Occipital lobe (tissue), 2 donors: ENCODE measurements around the gene NANS. TPM values are rescaled to one million over a fixed set of nuclear protein-coding genes. Genes with fewer than 3 reads are reported as not detected.
A peak's percentile ranks its signal among the peaks of the same experiment; 100 is the strongest.
"Not testable (repeated sequence)": the region's sequence is repeated elsewhere in the genome, so short reads cannot be mapped to it uniquely, and the experiment has no call there.

Experiments used
- DNase-seq: peaks from one replicate; lab custom pipeline; 2025; lab: John Stamatoyannopoulos, UW
- total RNA-seq: library from RNA; depleted of rRNA; stranded (reverse); fragments of >200 nt; gene quantifications from one replicate; pipeline ENCODE4 v1.2.3, GENCODE V29; 2014

NANS gene, protein sequence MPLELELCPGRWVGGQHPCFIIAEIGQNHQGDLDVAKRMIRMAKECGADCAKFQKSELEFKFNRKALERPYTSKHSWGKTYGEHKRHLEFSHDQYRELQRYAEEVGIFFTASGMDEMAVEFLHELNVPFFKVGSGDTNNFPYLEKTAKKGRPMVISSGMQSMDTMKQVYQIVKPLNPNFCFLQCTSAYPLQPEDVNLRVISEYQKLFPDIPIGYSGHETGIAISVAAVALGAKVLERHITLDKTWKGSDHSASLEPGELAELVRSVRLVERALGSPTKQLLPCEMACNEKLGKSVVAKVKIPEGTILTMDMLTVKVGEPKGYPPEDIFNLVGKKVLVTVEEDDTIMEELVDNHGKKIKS
- total RNA-seq = 20.9 TPM

DNA sequence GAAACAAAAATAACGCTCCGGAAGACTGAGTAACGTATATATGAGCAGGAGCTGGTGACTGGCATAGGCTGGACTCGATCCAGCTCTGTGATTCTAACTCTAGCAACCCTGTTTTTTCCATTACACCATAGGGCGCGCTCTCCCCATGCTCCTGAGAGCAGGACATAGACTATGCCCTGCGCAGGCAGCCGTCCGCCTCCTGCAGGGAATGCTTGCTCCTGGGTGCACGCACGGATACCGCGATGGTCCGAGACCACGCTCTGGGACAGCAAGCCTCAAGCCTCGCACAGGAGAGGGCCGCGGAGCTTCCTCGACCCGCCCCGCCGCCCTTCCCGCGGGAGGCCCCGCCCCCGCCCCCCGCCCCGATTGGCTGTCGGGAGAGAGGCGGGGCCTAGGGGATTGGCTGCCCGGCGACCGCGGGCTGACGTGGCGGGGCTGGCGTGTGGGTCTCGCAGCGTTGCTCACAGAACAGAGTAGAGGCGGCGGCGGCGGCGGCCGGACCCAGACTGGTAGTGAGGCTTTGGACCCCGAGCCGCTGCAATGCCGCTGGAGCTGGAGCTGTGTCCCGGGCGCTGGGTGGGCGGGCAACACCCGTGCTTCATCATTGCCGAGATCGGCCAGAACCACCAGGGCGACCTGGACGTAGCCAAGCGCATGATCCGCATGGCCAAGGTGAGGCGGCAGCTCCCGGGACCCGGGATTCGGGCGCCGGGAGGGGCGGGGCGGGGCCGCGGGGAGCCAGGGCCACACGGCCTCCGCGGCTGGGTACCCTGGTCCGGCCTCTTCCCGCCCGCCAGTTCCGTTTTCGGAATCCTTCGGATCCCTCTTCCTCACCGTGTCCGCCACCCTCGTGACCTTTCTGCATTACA lies at the start of gene NANS:
NANS (plus strand) TSS at position 464 of the 869 bp plus-strand sequence; CDS start at position 541, 77 bp downstream.
- DNase-seq = peak; percentile 88

DNA sequence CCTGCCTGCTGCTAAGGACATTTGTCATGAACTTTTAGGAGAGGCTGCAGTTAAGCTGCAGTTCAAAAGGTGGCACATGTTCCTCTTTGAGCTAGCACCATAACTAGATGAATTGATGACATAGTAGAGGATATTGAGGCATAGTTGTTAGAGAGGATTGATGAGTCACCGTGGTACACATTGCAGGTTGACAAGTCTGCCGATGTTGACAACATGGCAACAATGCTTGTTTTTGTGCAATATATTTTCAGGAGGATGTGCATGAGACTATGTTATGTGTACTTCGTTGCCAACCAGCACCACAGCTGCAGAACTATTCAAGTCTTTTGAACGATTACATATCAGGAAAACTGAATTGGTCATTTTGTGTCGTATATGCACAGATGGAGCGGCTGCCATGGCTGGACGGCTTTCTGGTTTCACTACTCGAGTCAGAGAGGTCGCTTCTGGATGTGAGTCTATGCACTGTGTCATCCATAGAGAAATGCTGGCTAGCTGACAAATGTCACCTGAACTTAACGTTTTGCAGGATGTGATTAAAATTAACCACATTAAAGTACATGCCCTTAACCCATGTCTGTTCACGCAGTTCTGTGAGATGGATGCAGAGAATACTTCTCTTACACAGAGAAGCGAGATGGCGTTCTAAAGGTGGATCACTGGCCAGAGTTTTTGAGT lies 49.1 kb upstream of the NANS start:
- DNase-seq = no peak

DNA sequence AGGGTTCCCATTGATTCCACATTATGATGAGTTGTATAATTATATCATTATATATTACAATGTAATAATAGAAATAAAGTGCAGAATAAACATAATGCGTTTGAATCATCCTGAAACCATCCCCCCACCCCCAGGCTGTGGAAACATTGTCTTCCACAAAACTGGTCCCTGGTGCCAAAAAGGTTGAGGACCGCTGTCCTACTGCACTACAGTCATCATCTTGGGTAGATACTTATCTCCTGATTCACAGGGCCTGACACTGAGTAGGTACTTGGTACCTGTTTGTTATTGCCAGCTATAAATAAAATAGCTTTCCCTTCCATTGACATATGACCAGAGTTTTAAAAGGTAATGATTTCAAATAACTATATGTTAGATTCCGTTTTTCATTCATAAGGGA lies 47.8 kb upstream of the NANS start:
- DNase-seq = no peak

DNA sequence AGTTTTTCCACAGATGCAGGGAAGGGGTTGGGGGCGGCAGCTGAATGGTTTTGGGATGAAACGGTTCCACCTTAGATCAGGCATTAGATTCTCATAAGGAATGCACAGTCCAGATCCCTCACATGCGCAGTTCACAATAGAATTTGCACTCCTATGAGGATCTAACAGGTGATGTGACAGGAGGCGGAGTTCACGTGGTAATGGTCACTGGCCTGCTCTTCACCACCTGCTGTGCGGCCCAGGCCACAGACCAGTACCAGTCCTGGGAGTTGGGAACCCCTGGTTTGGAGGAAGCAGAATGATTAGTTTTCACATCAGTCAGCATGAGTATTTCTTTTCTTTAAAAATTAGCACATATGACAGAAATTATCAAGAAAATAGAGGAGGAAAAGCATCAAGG lies 47.1 kb upstream of the NANS start:
- no peak for DNase-seq

DNA sequence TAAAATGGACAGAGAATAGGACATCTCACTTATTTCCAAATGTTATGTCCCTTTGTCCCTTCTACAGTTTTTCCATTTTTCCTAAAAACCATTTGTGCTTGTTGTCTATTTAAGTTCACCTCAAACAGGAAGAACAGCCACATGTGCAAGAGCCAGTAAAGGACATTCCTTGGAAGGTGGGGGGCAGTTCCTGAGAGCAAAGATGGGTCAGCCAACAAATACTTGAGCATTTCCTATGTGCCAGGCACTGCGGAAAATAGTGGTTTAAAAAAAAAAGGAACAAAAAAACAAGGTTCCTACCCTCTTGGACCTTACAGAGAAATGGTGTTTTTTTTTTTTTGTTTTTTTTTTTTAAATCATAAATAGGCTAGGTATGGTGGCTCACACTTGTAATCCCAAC lies 46.6 kb upstream of the NANS start:
- no peak for DNase-seq

DNA sequence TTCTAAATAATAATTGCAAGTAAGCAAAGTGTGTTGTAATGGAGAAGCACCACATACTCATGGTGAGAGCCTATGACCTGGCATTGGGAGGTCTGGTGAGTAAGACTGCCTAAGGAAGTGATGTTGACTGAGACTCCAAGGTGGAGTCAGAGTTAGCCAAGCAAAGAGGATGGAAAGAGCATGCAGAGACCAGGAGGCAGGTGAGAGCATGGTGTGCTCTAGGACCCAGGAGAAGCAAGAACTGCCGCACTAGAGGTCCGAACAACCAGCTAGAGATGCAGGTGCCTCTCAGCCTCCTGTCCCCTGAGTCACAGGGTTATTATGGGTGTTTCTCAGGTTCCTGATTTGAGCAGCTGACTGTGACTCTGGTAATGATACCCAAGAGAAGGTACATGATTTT lies 46.1 kb upstream of the NANS start:
- DNase-seq = no peak

DNA sequence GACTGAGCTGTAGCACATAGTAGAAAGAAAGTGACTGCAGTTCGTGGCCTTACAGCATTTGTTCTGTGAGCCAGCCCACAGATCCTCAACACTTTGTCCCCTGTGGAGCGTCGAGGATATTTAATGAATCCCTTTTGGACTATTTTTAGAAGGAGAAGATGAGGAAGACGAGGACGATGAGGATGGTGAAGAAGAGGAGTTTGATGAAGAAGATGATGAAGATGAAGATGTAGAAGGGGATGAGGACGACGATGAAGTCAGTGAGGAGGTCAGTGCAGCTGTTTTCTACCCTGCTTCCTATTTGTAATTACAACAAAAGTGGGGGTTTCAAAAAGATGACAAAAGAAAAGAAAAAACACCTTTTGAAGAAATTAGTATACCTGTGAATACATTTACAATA lies 45.4 kb upstream of the NANS start:
- DNase-seq = no peak

DNA sequence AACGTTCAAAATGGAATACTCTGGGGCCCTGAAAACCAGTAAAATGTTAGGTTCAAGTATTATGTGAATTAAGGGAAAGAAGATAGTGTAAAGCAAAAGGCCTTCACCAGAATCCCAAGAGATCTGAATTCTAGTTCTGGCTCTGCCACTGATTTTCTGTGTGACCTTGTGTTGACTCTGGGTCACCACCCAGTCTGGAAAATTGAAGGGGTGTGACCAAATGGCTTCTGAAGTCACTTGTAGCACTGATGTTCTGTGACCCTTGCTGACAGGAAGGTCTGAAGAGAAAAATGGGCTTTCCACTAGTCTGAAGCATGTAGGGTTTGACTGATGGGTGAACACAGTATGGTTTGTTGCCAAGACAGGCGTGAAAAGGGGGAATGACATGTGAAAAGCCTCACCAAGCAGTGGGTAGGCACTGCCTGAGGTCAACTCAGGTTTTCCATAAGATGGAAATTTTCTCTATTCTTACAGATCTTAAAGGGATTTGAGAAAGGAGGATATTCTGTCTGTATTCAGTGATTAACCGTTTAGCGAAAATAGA lies 40.3 kb upstream of the NANS start:
- no peak for DNase-seq

DNA sequence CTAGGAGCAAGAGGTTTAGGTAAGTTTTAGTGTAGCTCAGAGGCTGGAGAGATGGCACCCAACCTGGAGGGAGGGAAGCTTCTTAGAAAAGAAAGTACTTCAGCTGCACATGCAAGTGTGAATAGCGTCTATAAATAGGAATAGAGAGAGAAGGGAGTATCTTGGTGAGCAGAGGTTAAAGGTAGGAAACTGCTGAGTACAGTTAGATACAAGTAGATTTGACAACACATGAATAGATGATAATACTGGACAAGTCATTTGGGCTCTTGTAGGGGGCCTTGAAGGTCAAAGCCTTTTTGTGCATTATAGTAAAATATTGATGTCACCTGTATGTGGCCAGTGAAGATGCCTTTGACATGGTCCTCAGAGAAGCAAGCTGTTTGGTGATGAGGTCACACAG lies 39.2 kb upstream of the NANS start:
- DNase-seq = no peak

DNA sequence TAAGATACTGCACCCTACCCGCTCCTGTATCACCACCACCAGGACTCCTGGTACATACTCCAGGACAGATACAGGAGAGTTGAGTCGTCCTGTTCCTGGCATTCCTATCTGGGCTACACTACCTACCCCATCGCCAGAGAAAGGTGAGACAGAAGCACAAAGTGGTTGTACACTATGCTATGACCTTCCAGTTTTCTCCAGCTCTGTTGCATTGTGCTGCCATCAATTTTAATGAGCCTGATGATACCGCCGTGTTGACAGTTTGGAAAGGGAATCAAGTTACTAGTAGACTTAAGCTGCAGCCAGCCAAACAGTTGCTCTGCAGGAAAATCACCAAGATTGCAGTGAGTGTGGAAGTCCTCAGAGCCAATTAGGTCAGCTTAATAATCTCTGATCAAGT lies 38.2 kb upstream of the NANS start:
- no peak for DNase-seq

DNA sequence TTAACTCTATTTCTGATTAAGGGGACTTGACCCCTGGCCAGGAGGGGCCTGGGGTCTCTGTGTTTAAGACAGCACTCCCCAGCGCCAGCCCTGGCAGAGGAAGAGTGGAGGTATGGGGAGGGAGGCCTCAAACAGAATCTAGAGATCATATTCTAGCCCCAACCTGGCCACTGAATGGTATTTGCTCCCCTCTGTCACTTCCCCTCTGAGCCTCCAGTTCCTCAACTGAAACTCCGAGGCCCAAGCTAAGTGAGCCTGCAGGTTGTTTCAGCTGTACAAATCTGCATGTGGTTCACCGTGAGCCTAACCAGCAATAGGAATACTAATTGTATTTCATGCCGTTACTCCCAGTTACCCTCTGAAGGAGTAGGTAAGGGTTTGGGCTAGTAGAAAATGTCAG lies 37.4 kb upstream of the NANS start:
- DNase-seq = no peak

DNA sequence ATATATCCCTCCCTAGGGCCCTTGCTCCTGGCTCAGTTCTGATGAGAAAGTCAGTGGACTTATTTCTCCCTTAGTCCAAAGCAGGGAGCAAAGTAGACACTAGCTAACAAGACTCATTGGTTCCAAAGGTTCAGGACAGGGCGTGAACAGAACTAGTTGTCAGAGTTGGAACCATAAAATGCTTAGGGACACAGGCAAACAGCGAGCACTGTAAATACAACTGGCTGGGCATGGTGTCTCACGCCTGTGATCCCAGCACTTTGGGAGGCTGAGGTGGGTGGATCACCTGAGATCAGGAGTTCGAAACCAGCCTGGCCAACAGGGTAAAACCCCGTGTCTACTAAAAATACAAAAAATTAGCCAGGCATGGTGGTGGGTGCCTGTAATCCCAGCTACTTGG lies 36.7 kb upstream of the NANS start:
- not testable (repeated sequence) for DNase-seq

DNA sequence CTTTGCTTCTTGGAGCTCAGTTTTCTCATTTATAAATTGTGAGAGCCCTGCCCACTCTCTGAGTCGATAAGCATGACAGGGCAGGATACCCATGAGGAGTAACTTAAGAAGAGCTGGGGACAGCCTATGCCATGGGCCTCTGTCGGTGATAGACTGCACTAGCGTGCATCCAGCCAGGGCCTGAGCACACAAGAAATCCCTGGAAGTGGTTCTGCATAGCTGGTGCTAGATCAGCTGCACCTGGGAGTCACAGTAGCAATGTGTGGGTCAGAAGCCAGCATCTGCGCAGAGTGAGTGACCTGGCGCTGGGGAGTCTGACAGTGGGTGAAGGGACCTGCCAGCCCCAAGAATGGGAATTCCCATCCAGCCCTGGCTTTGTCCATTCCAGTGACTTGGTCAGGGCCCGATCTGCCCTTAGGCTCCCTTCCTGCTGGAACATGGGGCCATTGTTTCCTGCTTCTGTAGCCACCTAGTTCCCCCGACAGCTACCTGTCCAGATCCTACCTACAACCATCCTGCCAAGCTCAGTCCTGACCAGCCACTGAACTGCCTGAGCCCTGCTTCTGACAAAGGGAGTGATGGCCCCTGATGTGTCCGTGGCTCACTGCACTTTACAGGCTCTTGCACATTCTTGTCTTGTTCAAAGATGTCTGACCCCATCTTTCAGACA lies 35.9 kb upstream of the NANS start:
- no peak for DNase-seq

DNA sequence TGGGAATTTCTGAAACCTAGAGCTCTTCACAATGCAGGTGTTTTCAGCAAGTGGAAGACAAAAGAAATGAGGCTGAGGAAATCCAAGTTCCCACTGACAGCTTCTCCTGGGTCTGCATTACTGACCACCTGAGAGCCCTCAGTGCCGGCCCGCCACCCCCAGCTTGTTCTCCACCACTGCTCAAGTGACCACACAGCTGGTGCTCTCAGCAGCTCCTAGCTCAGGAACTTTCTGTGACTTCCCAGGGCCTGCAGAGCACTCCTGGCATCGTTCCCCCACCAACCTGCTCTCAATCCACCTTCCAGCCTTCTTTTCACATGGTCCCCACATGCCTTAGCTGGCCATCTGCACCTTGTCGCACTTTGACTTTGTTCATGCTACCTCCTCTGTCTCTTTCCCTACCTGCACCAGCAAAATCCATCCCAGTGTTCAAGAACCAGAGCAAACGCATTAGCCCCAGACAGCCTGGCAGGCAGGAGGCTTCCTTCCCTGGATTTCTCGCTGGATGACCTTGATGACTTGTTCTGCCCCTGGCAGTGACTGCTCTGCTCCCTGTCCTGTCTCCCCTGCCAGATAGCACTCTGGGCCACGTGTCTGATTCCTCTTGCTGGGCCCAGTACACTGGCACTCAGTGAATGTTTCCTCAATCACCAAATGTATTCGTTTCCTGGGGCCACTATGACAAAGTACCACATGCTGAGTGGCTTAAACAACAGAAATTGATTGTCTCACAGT lies 35.1 kb upstream of the NANS start:
- DNase-seq = no peak

DNA sequence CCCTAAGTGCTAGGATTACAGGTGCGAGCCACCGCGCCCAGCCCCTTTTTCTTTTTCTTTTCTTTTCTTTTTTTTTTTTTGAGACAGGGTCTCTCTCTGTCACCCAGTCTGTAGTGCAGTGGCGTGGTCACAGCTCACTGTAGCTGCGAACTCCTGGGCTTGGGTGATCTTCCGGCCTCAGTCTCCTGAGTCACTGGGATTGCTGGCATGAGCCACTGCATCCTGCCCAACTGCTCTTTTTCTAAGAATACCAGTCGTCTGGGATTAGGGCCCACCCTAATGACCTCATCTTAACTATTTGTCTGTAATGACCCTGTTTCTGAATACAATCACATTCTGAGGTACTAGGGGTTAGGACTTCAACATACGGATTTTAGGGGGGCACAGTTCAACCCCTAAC lies 34.1 kb upstream of the NANS start:
- DNase-seq = no peak

DNA sequence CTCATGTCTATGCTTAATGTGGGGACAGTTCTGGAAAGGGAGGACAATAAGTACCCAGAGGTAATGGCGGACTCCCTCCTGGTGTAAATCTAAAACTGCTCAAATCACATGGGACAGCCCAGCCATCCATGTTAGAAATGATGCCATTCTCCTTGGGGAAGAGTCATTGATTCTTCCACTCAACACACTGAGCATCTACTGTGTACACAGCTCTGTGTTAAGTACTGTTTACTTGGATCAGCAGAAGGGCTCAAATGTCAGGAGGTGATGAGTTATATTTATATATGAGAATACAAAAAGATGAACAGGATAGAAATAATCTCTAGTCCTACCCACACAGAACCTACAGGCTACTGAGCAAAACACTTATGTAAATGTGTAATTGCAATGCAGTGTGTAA lies 31.8 kb upstream of the NANS start:
- no peak for DNase-seq

DNA sequence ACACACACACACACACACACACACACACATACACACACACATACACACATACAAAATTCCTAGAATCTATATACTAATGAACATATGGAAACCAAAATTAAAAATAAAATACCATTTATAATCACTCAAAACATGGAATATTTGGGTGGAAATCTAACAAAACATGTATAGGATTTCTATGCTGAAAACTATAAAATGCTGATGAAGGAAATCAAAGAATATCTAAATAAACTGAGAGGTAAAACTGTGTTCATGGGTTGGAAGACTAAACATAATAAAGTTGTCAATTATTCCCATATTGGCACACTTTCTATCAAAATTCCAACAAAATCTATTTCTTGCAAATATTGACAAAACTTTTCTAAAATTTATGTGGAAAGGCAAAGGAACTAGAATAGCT lies 25.4 kb upstream of the NANS start:
- no peak for DNase-seq

DNA sequence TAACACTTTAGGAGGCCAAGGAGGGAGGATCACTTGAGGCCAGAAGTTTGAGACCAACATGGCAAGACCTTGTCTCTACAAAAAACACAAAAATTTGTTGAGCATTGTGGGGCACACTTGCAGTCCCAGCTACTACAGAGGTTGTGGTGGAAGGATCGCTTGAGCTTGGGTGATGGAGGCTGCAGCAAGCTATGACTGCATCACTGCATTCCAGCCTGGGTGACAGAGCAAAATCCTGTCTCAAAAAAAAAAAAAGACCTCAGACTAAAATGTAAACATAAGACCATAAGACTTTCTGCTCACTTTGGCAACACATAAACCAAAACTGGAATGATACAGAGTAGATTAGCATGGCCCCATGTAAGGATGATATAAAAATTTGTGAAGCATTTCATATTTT lies 24.6 kb upstream of the NANS start:
- no peak for DNase-seq

DNA sequence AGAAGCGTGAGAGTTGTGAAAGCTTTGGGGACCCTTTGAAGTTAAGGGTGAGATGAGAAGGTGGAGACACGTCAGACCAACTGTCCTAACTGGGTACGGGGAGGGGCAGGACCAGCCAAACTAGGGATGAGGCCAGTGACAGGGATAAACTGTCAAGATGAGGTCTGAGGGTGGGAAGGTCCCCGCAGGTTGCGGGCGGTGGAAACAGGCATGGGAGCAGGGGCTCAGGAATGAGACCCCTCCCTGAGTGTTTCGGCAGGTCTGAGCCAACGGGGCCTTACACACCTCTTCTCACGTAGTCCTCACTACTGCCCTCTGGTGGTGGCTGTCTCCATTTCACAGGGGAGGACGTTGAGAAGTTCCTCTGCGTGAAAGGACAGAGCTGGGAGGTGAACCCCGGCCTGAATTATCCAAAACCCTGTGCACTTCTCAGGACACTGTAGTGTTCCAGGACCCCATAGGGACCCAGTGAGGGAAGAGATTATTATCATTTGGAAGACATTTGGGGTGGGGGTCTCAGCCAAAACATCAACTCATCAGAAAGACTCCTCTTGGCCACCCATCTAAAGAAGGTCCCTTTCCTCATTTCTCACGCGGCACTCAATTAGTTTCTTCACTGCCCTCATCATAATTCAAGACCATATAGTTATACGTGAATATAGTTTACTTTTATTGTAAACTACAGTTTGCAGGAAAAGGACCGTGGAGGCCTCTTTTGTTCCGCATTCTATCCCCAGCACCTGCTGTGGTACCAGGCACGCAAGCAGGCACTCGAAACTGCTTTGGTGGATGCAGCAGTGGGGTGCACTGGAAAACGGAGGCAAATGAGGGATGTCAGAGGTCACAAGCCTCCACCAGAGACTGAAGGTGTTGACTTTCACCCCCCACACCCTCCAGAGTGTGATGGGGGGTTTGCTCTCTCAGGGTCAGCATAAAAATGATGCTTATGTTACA lies 21.7 kb upstream of the NANS start:
- peak; percentile 52 for DNase-seq

DNA sequence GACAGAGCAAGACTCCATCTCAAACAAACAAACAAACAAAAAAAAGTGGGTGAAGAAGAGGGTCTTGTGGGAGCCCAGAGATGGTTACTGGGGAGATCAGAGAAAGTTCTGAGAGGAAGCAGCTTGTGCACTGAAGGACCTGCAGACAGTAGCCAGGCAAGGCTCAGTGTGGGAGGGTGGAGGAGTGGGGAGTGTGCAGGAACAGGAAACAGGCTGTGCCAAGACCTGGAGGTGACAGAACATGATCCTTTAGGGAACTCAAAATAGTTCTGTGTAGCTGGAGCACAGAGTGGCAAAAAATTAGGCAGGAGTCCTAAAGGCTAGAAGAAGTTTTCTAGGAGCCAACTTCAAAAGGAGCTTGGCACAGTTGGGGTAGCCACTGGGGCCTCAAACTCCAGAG lies 19.2 kb upstream of the NANS start:
- DNase-seq = no peak
